ENCODE data around the gene CDC23.

- TF ChIP-seq CTCF (IDR thresholded peaks at IDR 0.05) (no peak), POLR2A (IDR thresholded peaks at IDR 0.05) (no peak)
Measured at GRCh38 chr5:138140268-138140667, 72.9 kb downstream of the CDC23 start.
